ENCODE results near the gene HDHD5. TPM values are rescaled to one million over a fixed set of nuclear protein-coding genes. Genes with fewer than 3 reads are reported as not detected.
A peak's percentile ranks its signal among the peaks of the same experiment; 100 is the strongest.

Gene HDHD5
- total RNA-seq, 6 experiments from 2014 or later: 19.4 to 44.5 (median 30.2) TPM

- ATAC-seq (no peak), DNase-seq (no peak)
- H3K36me3 ChIP-seq: peaks cover 0 to 35% (median 12%) of the 10 kb centered on the region in 4 donors
These were observed 15.3 kb downstream of the HDHD5 start for GRCh38 chr22:17143826-17144225.

GRCh38 chr22:17143101-17143500 lies 16.0 kb downstream of the HDHD5 start:
- H3K4me3 ChIP-seq: no peak overlapping the region
- intact Hi-C loops (cut with DNase I): no loop called here
- H3K27ac ChIP-seq: no peak overlapping the region
- no peak for TF ChIP-seq CTCF (IDR thresholded peaks at IDR 0.05)
- TF ChIP-seq POLR2A (IDR thresholded peaks at IDR 0.05): no peak
- H3K4me1 ChIP-seq: no peaks in the 10 kb centered on the region
- no peak for ATAC-seq
- 83% methylated on average over 3 of the region's 9 CpGs for WGBS (ENCODE audit: insufficient coverage, low coverage, low lambda C conversion rate, missing lambda C conversion rate)
- H3K9me3 ChIP-seq: no peaks in the 10 kb centered on the region
- no peaks in the 10 kb centered on the region for H3K27me3 ChIP-seq
- peaks cover 0 to 42% (median 12%) of the 10 kb centered on the region in 4 donors for H3K36me3 ChIP-seq
- DNase-seq: no peak

More at GRCh38 chr22:17143826-17144225, 15.3 kb downstream of the HDHD5 start:
- H3K27me3 ChIP-seq: no peaks in the 10 kb centered on the region
- no peak overlapping the region for H3K27ac ChIP-seq
- H3K4me1 ChIP-seq: peaks cover 0 to 3% (median 1%) of the 10 kb centered on the region in 4 donors
- 85% methylated on average over 3 of the region's 8 CpGs for WGBS (ENCODE audit: insufficient coverage, low coverage, low lambda C conversion rate, missing lambda C conversion rate)
- no peak for TF ChIP-seq POLR2A (IDR thresholded peaks at IDR 0.05)
- TF ChIP-seq CTCF (IDR thresholded peaks at IDR 0.05): no peak
- intact Hi-C loops (cut with DNase I): no loop called here
- no peaks in the 10 kb centered on the region for H3K9me3 ChIP-seq
- H3K4me3 ChIP-seq: no peak overlapping the region

GRCh38 chr22:17140826-17141766 lies 18.0 kb downstream of the HDHD5 start:
- Histone ChIP-seq H3K27ac (no peak overlapping the region), H3K9me3 (no peaks in the 10 kb centered on the region), H3K4me1 (no peaks in the 10 kb centered on the region), H3K4me3 (no peak overlapping the region), H3K27me3 (no peaks in the 10 kb centered on the region), H3K36me3 (peaks cover 0 to 47% (median 13%) of the 10 kb centered on the region in 4 donors)
- ATAC-seq (peak in 1 of 4 donors; percentile 42), DNase-seq (no peak)
- 78% methylated on average over 1 of the region's 9 CpGs for whole genome bisulfite sequencing (ENCODE audit: insufficient coverage, low coverage, low lambda C conversion rate, missing lambda C conversion rate)
- intact Hi-C loops (cut with DNase I): no loop called here
- TF ChIP-seq POLR2A (IDR thresholded peaks at IDR 0.05) (no peak), CTCF (IDR thresholded peaks at IDR 0.05) (no peak)

- DNase-seq (no peak), ATAC-seq (peak in 1 of 4 donors; percentile 35)
- Histone ChIP-seq H3K9me3 (no peaks in the 10 kb centered on the region), H3K4me3 (no peak overlapping the region), H3K27me3 (no peaks in the 10 kb centered on the region), H3K36me3 (peaks cover 0 to 47% (median 13%) of the 10 kb centered on the region in 4 donors), H3K4me1 (no peaks in the 10 kb centered on the region), H3K27ac (no peak overlapping the region)
- intact Hi-C loops (cut with DNase I): no loop called here
- TF ChIP-seq POLR2A (IDR thresholded peaks at IDR 0.05): no peak
- TF ChIP-seq CTCF (IDR thresholded peaks at IDR 0.05): no peak
- 78% methylated on average over 6 of the region's 8 CpGs for WGBS (ENCODE audit: insufficient coverage, low coverage, low lambda C conversion rate, missing lambda C conversion rate)
These were observed 19.1 kb downstream of the HDHD5 start for GRCh38 chr22:17140022-17140421.

Data from right lobe of liver (tissue), 6 donors.